Astrocyte (in vitro differentiated cells and primary cell): ENCODE results near the gene RASAL1. TPM values are rescaled to one million over a fixed set of nuclear protein-coding genes. Genes with fewer than 3 reads are reported as not detected.

Source experiments
- DNase-seq: peaks from one replicate; pipeline ENCODE4 v3.0.0-alpha.2; 2010; ENCODE audit warnings: low read depth
- FAIRE-seq: peaks from 2 replicates; lab custom pipeline; 2011; peaks lifted over from hg19 to GRCh38; lab: Jason Lieb, UNC
- H2AFZ ChIP-seq: 2 replicates; pipeline ENCODE4 v1.6.0; 2012; ENCODE audit warnings: low read depth, low read length, inconsistent platforms
- H3K27ac ChIP-seq: 2 replicates; pipeline ENCODE4 v1.5.1; 2011; ENCODE audit warnings: low read depth, low read length, inconsistent platforms
- H3K27me3 ChIP-seq: 2 replicates; pipeline ENCODE4 v1.6.0; 2011; ENCODE audit warnings: low read length, inconsistent platforms; ENCODE audit not compliant: insufficient read depth
- H3K36me3 ChIP-seq: 2 replicates; pipeline ENCODE4 v1.5.1; 2011; ENCODE audit warnings: low read length, inconsistent platforms; ENCODE audit not compliant: insufficient read depth
- H3K4me1 ChIP-seq: 2 replicates; pipeline ENCODE4 v1.5.1; 2011; ENCODE audit warnings: low read length, inconsistent platforms; ENCODE audit not compliant: insufficient read depth
- H3K4me2 ChIP-seq: 2 replicates; pipeline ENCODE4 v1.6.0; 2012; ENCODE audit warnings: low read length, inconsistent platforms
- H3K4me3 ChIP-seq: 2 replicates; pipeline ENCODE4 v1.5.1; 2011; ENCODE audit warnings: low read depth, mild to moderate bottlenecking, low read length, inconsistent platforms; ENCODE audit not compliant: insufficient read depth
- H3K79me2 ChIP-seq: 2 replicates; pipeline ENCODE4 v1.6.0; 2012; ENCODE audit warnings: mild to moderate bottlenecking, low read length, inconsistent platforms; ENCODE audit not compliant: insufficient read depth
- H3K9ac ChIP-seq: 2 replicates; pipeline ENCODE4 v1.6.0; 2012; ENCODE audit warnings: mild to moderate bottlenecking, low read length, inconsistent platforms
- H3K9me3 ChIP-seq: 2 replicates; pipeline ENCODE4 v1.5.1; 2012; ENCODE audit warnings: low read depth, mild to moderate bottlenecking, low read length, inconsistent platforms; ENCODE audit not compliant: insufficient read depth
- H4K20me1 ChIP-seq: 2 replicates; pipeline ENCODE4 v1.6.0; 2012; ENCODE audit warnings: low read length, inconsistent platforms; ENCODE audit not compliant: insufficient read depth
- H3K27ac Mint-ChIP-seq: one replicate; pipeline ENCODE4 v1.8.0; 2021; ENCODE audit warnings: mild to moderate bottlenecking, mixed read lengths; ENCODE audit not compliant: unreplicated experiment
- H3K27me3 Mint-ChIP-seq: one replicate; pipeline ENCODE4 v1.8.0; 2021; ENCODE audit warnings: low read depth, mixed read lengths; ENCODE audit not compliant: unreplicated experiment
- H3K36me3 Mint-ChIP-seq: one replicate; pipeline ENCODE4 v1.8.0; 2021; ENCODE audit warnings: low read depth, mixed read lengths; ENCODE audit not compliant: unreplicated experiment
- H3K4me1 Mint-ChIP-seq: one replicate; pipeline ENCODE4 v1.8.0; 2021; ENCODE audit warnings: low read depth, mixed read lengths; ENCODE audit not compliant: unreplicated experiment
- H3K4me3 Mint-ChIP-seq: one replicate; pipeline ENCODE4 v1.8.0; 2021; ENCODE audit warnings: mild to moderate bottlenecking, moderate library complexity, mixed read lengths; ENCODE audit not compliant: unreplicated experiment
- H3K9me3 Mint-ChIP-seq: one replicate; pipeline ENCODE4 v1.8.0; 2021; ENCODE audit warnings: mild to moderate bottlenecking, mixed read lengths; ENCODE audit not compliant: unreplicated experiment
- CTCF ChIP-seq: IDR thresholded peaks from 2 replicates; pipeline ENCODE4 v1.5.1; 2011; ENCODE audit warnings: low read depth, mild to moderate bottlenecking, inconsistent platforms, low read length, moderate library complexity; ENCODE audit not compliant: insufficient read depth
- EZH2 ChIP-seq: IDR thresholded peaks from 2 replicates; pipeline ENCODE4 v1.6.1; 2012; ENCODE audit warnings: mild to moderate bottlenecking, low read length, inconsistent platforms; ENCODE audit not compliant: insufficient read depth
- total RNA-seq: library from RNA; stranded (reverse); gene quantifications from 2 replicates; pipeline ENCODE4 v1.2.1, GENCODE V29; 2021

RASAL1 gene
- total RNA-seq, 1 donor from 2014 or later = 0.48 TPM

GRCh38 chr12:113067987-113068935, 67.3 kb downstream of the RASAL1 start:
- no peak for FAIRE-seq
- no peaks in the 10 kb centered on the region for H3K36me3 Mint-ChIP-seq
- H2AFZ ChIP-seq = no peak overlapping the region
- no peak overlapping the region for H3K4me3 ChIP-seq
- no peaks in the 10 kb centered on the region for H3K9me3 Mint-ChIP-seq
- DNase-seq = no peak
- H3K4me2 ChIP-seq = no peak overlapping the region
- peaks cover 4% of the 10 kb centered on the region for H3K27me3 ChIP-seq
- H3K27ac Mint-ChIP-seq = no peak overlapping the region
- no peak for TF ChIP-seq CTCF
- TF ChIP-seq EZH2 = no peak
- H3K79me2 ChIP-seq = no peaks in the 10 kb centered on the region
- no peaks in the 10 kb centered on the region for H3K36me3 ChIP-seq
- no peak overlapping the region for H3K9ac ChIP-seq
- H3K4me1 ChIP-seq = no peaks in the 10 kb centered on the region
- no peak overlapping the region for H3K27ac ChIP-seq
- peaks cover 5% of the 10 kb centered on the region for H4K20me1 ChIP-seq
- no peaks in the 10 kb centered on the region for H3K9me3 ChIP-seq
- H3K4me3 Mint-ChIP-seq = no peak overlapping the region
- H3K27me3 Mint-ChIP-seq = peaks cover 38% of the 10 kb centered on the region
- peaks cover 4% of the 10 kb centered on the region for H3K4me1 Mint-ChIP-seq

GRCh38 chr12:113066813-113067400, 68.7 kb downstream of the RASAL1 start:
- H2AFZ ChIP-seq = no peak overlapping the region
- Mint-ChIP-seq H3K9me3 (no peaks in the 10 kb centered on the region), H3K4me3 (no peak overlapping the region), H3K4me1 (peaks cover under 1% of the 10 kb centered on the region), H3K27me3 (peaks cover 40% of the 10 kb centered on the region), H3K27ac (no peak overlapping the region), H3K36me3 (no peaks in the 10 kb centered on the region)
- no peak overlapping the region for H3K9ac ChIP-seq
- FAIRE-seq = no peak
- no peaks in the 10 kb centered on the region for H3K4me1 ChIP-seq
- peaks cover 5% of the 10 kb centered on the region for H4K20me1 ChIP-seq
- H3K4me2 ChIP-seq = no peak overlapping the region
- H3K27me3 ChIP-seq = peaks cover 7% of the 10 kb centered on the region
- no peaks in the 10 kb centered on the region for H3K79me2 ChIP-seq
- H3K36me3 ChIP-seq = no peaks in the 10 kb centered on the region
- H3K9me3 ChIP-seq = no peaks in the 10 kb centered on the region
- H3K27ac ChIP-seq = no peak overlapping the region
- no peak for DNase-seq
- no peak overlapping the region for H3K4me3 ChIP-seq
- TF ChIP-seq EZH2 (no peak), CTCF (no peak)
